Measurements from ENCODE around the gene IFNLR1.

The IFNLR1 gene

DNA sequence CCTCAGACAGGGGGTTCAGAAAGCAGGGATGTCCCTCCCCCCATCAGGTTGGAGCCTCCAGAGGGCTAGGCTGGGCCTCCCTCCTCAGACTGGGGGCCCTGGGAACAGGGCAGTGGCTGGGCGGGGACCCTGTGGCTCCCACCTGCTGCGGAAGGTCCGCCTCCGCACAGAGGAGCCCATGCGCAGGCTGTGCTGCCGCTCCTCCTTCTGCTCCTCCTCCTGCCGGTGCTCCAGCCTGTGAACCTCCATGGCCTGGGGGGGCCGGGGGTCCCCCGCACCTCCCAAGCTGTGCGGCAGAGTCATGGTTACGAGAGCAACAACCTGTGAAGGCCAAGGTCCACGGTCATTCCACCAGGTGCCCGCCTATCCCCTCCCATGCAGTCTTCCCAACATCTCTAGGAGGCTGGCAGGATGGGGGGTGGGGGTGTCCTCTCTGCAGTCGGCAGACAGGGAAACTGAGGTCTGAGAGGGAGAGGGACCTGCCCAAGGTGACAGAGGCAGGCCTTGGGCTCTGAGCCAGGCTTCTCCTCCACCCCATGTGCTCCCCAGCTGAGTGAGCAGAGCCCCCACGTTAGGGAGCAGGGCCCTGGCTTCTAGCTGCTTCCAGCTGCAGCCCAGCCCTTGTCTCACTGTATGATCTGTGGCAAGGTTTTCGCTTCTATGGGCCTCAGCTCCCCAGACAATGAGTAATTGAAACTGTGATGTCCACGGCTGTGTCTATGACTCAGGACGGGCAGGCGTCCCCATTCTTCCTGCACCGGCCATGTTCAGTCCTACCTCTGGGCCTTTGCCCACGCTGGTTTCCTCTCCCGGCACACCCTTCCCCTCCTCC is 78.5 kb downstream of the IFNLR1 start:
- DNase-seq (ENCODE audit: low spot score): no peak
- Histone ChIP-seq H3K4me3 (ENCODE audit: severe bottlenecking) (no peak overlapping the region), H3K36me3 (ENCODE audit: low read depth) (no peaks in the 10 kb centered on the region), H3K4me1 (ENCODE audit: insufficient read depth, poor library complexity, severe bottlenecking) (peaks cover 23% of the 10 kb centered on the region), H3K27ac (ENCODE audit: poor library complexity, severe bottlenecking) (peak overlapping the region; percentile 51), H3K27me3 (ENCODE audit: insufficient read depth, poor library complexity, severe bottlenecking) (no peaks in the 10 kb centered on the region), H3K9me3 (ENCODE audit: severe bottlenecking) (no peaks in the 10 kb centered on the region)
- TF ChIP-seq, protein P1, sequence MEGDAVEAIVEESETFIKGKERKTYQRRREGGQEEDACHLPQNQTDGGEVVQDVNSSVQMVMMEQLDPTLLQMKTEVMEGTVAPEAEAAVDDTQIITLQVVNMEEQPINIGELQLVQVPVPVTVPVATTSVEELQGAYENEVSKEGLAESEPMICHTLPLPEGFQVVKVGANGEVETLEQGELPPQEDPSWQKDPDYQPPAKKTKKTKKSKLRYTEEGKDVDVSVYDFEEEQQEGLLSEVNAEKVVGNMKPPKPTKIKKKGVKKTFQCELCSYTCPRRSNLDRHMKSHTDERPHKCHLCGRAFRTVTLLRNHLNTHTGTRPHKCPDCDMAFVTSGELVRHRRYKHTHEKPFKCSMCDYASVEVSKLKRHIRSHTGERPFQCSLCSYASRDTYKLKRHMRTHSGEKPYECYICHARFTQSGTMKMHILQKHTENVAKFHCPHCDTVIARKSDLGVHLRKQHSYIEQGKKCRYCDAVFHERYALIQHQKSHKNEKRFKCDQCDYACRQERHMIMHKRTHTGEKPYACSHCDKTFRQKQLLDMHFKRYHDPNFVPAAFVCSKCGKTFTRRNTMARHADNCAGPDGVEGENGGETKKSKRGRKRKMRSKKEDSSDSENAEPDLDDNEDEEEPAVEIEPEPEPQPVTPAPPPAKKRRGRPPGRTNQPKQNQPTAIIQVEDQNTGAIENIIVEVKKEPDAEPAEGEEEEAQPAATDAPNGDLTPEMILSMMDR (IDR thresholded peaks at IDR 0.05; ENCODE audit: poor library complexity, severe bottlenecking): no peak
- ATAC-seq (ENCODE audit: low read depth): peak; percentile 84

DNA sequence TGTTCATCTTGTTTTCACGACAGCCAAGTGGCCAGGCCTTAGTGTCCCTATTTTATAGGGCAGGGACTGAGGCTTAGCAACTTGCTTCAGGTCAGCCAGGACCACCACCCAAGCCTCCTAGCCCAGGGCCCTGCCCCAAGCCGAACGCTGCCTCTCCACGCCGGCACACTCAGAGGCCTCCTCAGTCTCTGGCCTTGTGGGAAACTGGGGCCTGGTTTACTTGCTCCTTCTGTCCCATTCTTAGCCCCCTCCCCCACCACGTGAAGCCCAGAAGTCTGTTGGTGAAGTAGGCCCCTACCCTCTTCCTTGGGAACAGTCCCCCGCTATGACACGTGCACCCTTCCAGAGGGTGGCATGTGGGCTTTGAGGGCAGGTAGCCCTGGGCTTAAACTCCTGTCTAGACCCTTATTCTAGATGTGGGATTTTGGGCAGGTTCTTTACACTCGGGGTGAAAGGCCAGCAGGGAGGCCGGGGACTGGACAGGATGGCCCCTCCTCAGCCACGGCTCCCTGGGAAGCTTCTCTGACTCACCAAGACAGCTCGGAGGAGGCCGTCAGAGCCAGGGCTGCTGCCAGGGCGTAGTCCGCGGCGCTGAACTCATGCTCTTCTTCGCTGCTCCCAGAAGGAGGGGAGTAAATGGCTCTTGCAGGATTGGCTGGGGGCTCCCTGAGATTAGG is 79.5 kb downstream of the IFNLR1 start:
- Histone ChIP-seq H3K9me3 (ENCODE audit: severe bottlenecking) (no peaks in the 10 kb centered on the region), H3K27me3 (ENCODE audit: insufficient read depth, poor library complexity, severe bottlenecking) (no peaks in the 10 kb centered on the region), H3K4me1 (ENCODE audit: insufficient read depth, poor library complexity, severe bottlenecking) (peaks cover 23% of the 10 kb centered on the region), H3K36me3 (ENCODE audit: low read depth) (no peaks in the 10 kb centered on the region), H3K27ac (ENCODE audit: poor library complexity, severe bottlenecking) (no peak overlapping the region), H3K4me3 (ENCODE audit: severe bottlenecking) (no peak overlapping the region)
- no peak for ATAC-seq (ENCODE audit: low read depth)
- TF ChIP-seq, protein P1 (IDR thresholded peaks at IDR 0.05; ENCODE audit: poor library complexity, severe bottlenecking): no peak
- DNase-seq (ENCODE audit: low spot score): no peak

DNA sequence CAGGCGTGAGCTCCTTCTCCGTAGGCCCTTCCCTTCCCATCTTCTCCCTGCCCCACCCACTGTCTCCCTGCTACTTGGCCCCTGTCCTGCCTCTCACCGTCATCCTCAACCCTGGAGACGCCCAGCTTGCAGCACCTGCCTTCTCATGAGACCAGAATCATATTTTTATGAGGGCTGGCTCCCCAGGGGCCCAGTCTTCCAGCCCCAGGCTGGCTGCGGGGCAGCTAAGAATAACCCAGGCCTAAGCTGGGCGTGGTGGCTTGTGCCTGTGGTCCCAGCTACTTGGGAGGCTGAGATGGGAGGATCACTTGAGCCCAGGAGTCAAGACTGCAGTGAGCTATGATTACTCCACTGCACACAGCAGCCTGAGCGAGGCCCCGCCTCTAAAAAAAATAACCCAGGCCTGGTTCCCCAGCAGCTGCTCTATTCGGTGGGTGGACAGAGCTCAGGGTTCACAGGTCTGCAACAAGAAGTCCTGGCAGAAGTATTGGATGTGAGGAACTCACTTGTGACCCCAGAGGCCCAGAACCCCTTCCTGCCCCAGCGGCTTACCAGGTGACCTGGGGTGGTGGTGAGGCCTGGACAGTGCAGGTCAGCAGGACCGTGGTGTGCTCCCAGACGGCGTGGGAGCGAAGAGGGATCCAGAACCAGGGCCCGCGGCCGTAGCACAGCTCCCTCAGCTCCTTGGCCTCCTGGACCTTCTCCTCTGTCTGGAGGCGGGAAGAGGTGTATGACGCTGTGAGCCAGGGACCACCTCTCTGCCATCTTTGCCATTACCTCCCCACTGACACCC is 81.5 kb downstream of the IFNLR1 start:
- TF ChIP-seq, protein P1 (IDR thresholded peaks at IDR 0.05; ENCODE audit: poor library complexity, severe bottlenecking): no peak
- Histone ChIP-seq H3K27ac (ENCODE audit: poor library complexity, severe bottlenecking) (no peak overlapping the region), H3K4me1 (ENCODE audit: insufficient read depth, poor library complexity, severe bottlenecking) (peaks cover 12% of the 10 kb centered on the region), H3K4me3 (ENCODE audit: severe bottlenecking) (no peak overlapping the region), H3K27me3 (ENCODE audit: insufficient read depth, poor library complexity, severe bottlenecking) (no peaks in the 10 kb centered on the region), H3K36me3 (ENCODE audit: low read depth) (no peaks in the 10 kb centered on the region), H3K9me3 (ENCODE audit: severe bottlenecking) (no peaks in the 10 kb centered on the region)
- ATAC-seq (ENCODE audit: low read depth): no peak
- no peak for DNase-seq (ENCODE audit: low spot score)

DNA sequence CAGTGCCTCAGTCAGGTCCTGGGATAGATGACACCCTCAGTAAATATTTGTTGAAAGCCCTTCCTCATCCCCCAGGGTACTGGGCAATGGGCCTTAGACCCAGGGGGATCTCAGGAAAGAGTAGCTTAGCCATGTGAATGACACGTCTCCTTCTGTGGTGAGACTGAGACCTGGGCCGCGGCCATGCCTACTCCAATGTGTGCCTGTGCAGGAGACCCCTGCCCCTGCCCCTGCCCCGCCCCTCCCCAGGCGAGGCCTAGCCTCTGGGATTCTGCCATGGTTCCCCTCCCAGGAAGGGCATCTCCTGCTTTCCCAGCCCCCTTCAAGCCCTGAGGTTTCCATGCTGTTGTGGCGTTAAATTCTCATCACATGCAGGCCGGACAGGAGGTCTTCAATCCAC is 82.2 kb downstream of the IFNLR1 start:
- H3K4me1 ChIP-seq (ENCODE audit: insufficient read depth, poor library complexity, severe bottlenecking): peaks cover 12% of the 10 kb centered on the region
- no peaks in the 10 kb centered on the region for H3K27me3 ChIP-seq (ENCODE audit: insufficient read depth, poor library complexity, severe bottlenecking)
- no peaks in the 10 kb centered on the region for H3K36me3 ChIP-seq (ENCODE audit: low read depth)
- TF ChIP-seq, protein P1 (IDR thresholded peaks at IDR 0.05; ENCODE audit: poor library complexity, severe bottlenecking): no peak
- H3K4me3 ChIP-seq (ENCODE audit: severe bottlenecking): no peak overlapping the region
- DNase-seq (ENCODE audit: low spot score) (no peak), ATAC-seq (ENCODE audit: low read depth) (no peak)
- no peaks in the 10 kb centered on the region for H3K9me3 ChIP-seq (ENCODE audit: severe bottlenecking)
- H3K27ac ChIP-seq (ENCODE audit: poor library complexity, severe bottlenecking): no peak overlapping the region

All from RWPE2 (cell line).